GM19397 (cell line): ENCODE data around the gene SAP25.
A peak's percentile ranks its signal among the peaks of the same experiment; 100 is the strongest.

Experiments used
- ATAC-seq: cut with Tn5 transposase; IDR thresholded peaks from one replicate; pipeline ENCODE4 v1.9.1; 2021; ENCODE audit warnings: mild to moderate bottlenecking, moderate library complexity; ENCODE audit not compliant: unreplicated experiment

SAP25 gene

DNA sequence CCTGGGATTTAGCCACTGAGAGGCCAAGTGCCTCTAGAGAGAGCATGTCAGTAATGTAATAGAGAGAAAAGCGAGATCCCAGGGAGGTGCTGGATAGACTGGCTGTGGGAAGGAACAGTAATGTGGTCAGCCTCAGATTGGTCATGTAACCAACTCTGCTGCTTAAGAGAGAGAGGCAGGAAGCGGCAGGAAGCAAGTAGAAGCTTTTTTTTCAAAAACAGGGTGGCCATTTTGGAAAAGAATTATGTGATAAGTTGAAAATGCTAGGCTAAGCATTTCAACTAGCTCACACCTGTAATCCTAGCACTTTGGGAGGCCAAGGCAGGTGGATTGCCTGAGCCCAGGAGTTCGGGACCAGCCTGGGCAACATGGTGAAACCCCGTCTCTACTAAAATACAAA, 24.7 kb upstream of the SAP25 start:
- ATAC-seq, result no peak

DNA sequence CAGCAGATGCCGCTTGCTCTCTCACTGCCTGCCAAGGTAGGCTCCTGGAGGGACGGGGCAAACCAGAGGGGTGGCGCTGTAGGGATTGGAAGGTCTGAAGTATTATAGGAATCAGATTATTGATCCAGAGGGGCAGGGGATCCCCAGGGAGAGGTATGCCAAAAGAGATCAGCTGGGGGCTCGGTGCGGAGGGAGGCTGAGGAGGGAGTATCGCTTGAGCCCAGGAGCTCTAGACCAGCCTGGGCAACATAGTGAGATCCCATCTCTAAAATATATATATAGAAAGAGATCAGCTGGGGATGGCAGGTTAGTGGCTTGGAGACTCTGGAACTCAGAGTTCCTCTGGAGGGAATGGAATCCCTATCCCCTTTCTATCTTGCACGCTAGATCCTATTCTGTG, 21.5 kb upstream of the SAP25 start:
- no peak for ATAC-seq

DNA sequence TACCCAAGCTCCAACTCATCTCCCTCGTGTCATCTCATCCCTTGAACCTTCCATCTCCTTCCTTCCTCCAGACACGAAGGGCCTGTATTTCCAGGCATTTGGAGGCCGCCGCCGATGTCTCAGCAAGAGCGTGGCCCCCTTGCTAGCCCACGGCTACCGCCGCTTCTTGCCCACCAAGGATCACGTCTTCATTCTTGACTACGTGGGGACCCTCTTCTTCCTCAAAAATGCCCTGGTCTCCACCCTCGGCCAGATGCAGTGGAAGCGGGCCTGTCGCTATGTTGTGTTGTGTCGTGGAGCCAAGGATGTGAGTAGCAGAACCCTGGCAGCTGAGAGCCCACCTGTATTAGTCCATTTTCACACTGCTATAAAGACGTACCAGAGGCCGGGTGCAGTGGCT, 17.9 kb upstream of the SAP25 start:
- ATAC-seq, result no peak

DNA sequence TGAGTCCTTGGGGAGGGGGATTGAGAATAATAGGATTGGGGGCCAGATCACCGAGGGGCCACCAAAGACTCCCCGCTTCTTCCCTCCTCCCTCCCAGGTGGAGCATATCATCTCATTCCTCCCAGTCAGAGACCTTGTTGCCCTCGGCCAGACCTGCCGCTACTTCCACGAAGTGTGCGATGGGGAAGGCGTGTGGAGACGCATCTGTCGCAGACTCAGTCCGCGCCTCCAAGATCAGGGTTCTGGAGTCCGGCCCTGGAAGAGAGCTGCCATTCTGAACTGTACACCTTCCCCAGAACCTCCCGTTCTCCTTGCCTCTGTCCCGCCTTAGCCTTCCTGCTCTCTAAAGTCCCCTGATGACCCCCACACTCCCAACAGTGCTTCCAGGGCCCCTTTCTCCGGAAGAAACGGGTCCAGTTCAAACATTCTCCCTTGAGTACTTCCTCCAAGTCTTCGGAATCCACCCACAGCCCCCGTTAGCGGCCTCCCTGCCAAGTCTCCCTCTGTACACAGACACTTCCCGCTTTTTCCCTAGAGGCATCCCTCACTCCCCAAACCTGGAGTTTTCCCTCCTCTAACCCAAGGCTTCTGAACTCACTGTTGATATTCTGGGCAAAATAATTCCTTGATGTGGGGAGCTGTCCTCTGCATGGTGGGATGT, 16.5 kb upstream of the SAP25 start:
- no peak for ATAC-seq

DNA sequence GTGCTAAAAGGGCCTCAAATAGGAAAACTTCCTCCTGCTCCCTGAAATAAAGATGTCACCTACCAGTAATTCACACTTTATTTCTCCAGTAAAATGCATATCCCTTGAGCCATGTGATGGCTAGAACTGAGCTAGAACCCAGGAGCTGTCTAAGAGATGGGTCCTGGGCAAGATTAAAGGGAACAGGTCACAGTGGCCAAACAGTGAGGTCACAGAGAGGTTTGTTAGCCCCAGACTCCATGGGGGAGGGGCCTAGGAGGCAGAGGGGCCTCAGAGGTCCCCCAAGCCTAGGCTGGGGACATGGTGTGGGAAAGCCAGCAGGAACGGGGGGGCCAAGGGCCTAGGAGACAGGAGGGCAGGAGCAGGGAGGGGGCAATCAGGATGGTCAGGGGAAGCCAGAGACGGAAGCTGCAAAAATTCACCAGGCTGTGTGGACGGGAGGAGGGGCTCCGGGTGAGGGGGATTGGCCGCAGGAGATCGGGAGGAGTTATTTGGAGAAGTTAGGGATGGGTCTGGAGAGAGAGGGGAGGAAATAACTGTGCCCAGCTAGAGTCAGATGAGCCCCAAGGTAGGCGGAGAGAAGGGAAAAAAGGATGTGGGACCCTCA, 15.7 kb upstream of the SAP25 start:
- ATAC-seq, result no peak

DNA sequence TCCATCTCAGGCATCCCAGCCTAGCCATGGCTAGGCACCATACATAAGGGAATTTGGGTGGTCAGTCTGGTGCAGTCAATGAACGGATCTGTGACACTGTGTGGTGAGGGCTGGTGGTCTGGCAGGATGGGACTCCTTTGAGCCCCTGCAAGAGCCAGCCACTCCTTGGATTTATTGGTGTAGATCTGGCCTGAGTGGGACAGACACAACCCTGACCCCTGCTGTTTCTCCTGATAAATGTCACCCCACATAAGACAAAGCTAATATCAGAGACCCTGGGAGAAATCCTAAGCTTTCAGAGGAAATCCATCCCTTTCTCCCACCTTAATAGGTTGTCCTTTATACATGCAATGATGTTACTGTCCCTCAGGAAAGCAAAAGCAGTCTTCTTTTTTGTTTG, 14.7 kb upstream of the SAP25 start:
- ATAC-seq, result no peak

DNA sequence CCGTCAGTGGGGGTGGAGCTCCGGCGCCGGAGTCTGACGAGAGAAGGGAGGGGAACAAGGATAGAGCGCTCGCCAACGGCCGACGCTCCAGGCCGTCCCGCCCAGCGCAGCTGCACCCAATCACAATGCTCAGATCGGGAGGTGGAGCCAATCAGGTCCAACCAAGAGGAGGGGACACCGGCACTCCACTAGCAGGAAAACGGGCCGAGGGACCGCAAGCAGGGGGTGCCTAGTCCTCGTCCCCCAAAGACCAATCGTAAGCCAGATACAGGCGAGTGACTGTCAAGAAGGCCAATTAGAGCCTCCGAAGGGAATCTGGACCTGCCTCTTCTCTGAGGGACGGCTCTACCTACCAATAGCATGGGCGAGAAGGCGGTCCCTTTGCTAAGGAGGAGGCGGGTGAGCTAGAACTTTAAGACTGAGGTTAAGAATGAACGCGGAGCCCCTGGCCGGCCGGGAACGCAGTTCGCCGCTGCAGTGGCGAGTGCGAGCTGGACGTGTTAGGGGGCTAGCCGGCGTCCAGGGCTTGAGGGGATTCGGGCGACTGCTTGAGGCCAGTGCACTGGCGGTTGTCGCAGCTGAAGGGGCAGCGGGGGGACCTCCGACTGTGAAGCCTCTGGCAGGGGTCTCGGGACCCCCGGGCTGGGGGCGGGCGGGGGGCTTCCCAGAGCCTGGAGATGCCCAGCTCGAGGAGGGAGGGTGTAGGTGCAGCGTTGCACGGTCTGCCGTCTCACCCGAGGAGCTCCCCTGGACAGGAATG, 12.7 kb upstream of the SAP25 start, which contains the start of gene FBXO24:
Gene FBXO24, plus strand, starts transcription at position 63 of the 760 bp plus-strand sequence. Its CDS starts 298 bp downstream, at position 361.
- ATAC-seq, result peak; percentile 84

DNA sequence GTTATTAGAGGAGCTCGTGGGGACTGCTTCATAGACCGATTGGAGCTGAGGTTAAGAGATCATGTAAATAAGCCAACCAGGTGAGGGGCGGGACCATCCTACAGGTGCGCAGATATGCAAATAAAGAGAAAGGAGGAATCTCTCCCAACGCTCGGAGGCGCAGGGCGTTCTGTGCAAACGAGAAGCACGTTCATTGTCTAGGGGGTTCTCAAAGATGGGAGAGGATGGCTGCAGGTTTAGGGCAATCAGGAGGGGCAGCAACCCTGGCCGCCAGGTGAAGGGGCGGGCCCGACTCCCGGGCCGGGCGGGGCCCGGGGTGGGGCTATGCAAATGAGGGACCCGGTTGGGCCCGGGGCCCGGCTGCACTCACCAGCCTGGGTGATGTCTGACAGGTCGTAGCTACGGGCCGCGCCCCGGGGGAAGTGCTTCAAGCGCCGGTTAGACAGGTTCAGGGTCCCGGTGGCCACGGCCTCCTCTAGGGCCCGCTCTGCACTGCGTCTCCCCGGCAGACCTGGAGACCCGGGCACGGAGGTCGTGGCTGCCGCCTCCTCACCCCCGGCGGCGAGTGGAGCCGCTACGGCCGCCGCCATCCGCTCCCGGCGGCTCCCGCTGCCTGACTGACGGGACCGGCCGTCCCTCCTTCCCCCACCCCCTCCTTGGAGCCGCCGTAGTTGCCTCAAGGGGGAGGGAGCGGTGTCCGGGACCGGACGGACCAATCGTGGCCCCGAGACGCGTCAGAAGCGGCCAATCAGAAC, 12.0 kb upstream of the SAP25 start, which contains the start of gene LRCH4:
Gene LRCH4, minus strand, starts transcription at position 619 of the 755 bp plus-strand sequence. Its CDS starts 29 bp downstream, at position 590.
- ATAC-seq, result peak; percentile 24

DNA sequence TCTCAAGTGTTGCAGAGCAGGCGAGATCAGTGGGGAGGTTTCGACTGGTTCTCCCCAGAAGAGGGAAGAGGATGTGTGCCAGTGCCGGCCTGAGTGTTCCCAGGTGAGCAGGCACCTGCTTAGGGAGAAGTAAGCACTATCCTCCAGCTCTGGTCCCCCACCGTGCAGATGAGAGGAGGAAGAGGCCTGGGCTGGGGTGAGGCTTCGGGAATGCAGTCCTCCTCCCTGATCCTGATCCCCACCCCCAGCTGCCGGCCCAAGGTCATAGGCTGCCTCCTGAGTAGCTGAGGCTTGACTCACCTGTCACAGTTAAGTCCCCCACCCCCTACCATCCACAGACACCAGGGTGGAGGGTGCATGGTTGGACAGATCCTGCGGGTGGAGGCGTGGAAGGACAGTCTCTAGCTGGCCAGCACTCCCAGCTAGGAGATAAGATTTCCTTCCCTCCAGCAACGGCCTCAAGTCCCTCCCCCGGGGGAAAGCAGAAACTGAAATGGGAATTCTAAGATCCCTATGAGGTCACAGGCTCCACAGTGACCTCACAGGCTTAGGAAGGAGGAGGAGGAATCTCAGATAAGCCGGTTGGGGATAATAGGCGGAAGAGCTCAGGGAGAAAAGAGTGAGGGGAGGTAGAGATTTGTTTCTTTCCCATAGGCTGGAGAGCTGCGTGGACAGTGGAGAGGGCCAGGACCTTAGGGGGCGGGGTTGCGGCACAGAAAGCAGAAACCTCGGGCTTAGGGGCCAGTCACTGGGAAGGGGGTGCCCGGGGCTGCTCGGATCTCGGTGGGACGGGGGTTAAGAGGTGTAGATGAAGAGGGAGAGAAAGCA, 11.2 kb upstream of the SAP25 start:
- ATAC-seq, result no peak

DNA sequence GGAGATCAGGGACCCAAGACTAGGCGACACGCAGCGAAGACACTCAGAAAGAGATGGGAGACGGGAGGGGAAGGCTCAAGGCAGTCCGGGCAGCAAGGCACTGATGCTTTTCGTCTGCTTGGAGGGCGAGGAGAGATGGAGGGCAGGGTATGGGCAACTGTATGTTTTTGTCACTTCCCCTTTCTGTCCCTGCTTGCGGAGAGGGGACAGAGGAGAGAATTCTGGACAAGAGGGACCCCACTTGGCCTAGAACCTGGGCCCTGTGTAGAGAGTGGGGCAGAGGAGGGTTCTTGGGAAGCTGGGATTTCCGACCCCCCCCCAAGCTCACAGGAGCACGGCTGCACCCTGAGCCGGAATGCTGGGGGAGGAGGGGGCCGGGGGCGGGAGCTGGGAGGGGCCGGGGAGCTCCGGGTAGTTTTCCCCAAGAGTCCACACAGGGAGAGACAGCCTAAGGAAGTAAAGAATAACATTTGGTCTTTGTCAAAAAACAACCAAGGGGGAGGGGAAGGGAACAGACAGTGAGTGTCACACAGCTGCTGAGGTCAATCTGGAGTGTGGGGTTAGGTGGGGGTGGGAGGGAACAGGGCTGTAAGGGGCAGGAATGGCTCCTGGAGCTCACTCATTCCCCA, 10.5 kb upstream of the SAP25 start:
- no peak for ATAC-seq

DNA sequence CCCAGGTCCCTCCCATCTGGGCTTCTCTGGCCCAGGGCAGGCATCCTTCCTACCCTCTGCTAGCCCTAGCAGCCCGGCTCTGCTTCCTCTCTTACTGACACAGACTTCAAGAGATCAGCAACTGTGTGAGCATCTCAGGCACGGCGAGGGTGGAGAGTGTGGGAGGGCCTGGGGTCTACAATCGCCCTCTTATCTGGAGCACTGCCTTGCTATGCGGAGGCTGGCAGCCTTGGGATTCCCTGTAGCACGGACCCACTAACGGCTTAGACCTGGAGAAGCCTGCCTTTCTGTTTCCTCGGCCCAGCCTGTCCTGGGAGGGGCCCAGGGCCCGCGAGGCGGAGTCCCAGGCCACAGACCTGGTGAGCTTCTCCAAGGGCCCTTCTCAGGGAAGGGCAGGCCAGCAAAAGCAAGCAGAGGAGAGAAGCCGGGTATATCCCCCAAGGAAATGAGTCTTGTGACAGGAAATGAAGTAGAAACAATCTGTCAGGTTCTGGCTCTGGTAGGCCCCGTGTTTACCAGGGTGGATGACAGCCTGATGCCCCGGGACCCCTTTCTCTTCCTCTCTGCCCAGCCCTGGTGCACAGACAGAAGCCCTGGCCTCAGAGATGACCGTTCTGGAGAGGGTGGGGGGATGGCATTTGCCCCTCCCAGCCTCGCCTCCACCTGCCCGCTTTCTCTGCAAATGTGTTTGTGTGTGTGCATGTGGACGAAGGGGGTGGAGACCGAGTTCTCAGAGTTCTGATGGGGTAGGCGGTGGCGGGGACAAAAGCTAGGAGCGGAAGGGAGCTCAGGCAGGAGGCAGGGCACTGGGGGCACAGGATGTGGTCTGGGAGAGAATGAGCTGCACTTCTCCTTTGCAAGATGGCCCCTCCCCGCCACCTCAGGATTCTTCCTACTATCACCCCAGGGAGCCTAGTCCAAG, 9.7 kb upstream of the SAP25 start:
- ATAC-seq, result no peak

DNA sequence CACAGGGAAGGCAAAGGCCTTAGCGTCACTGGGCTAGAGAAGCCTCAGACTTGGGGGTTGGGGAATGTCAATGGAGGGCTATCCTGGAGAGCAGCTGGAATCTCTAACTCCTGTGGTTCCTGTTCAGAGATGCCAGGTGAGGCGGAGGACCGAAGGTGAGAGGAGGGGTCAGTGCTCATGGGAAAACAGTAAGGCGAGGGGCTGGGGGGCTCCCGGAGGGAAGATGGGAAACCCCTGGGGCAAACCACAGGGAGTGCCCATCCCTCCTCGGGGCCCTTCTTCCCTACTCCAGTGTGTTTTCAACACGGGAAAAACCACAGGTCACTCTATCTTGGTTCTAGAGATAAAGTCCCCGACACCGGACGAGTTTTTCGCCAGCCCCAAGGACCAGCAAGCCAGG, 8.9 kb upstream of the SAP25 start:
- ATAC-seq, result no peak

DNA sequence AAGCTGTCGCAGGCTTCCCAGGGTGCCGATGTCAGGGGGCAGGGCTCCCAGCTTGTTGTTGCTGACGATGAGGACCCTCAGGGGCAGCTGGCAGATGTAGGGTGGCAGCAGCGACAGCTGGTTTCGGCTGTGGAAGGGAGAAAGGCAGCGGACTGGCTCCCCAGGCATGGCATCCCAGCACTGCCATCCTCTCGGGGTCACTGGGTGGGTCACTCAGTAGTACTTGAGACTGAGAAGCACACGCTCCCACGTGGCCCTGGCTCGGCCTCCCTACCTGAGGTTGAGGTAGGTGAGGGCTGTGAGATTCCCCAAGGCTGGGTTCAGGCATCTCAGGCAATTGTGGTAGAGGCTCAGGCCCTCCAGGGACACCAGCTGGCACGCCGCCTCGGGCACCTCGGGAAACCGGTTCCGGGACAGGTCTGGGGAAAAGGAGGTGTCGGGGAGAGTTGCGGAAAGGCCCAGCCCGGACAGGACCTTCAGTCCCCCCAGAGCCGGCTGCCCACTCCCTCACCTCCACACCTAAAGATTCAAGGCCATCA, 8.4 kb upstream of the SAP25 start:
- ATAC-seq, result no peak

DNA sequence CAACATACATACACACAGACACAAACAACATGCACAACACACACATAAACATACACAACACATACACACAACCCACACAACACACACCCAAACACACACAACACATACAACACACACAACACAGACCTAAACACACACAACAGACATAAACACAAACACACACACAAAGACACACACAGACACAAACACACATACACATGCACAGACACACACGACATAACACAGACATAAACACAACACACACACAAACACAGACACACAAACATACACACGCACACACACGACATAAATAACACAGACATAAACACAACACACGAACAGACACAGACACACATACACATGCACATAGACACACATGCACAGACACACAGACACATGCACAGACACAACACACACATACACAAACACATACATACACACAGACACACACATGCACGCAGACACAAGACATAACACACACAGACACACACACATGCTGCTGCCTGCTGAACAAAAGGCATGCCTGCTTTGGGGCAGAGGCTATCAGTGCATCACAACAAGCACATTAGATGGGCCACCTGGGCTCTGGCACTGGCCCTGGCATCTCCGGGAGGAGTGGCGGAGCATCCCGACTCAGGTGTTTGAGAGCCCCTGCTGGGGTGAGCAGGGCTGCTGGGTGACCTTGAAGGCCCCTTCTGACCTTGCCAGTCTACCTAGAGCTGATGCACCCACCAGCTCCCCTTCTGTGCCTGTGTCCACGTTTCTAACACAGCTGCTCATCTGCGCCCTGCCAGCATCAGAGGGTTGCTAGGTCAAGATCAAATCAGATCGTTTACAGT, 7.0 kb upstream of the SAP25 start:
- ATAC-seq, result no peak

DNA sequence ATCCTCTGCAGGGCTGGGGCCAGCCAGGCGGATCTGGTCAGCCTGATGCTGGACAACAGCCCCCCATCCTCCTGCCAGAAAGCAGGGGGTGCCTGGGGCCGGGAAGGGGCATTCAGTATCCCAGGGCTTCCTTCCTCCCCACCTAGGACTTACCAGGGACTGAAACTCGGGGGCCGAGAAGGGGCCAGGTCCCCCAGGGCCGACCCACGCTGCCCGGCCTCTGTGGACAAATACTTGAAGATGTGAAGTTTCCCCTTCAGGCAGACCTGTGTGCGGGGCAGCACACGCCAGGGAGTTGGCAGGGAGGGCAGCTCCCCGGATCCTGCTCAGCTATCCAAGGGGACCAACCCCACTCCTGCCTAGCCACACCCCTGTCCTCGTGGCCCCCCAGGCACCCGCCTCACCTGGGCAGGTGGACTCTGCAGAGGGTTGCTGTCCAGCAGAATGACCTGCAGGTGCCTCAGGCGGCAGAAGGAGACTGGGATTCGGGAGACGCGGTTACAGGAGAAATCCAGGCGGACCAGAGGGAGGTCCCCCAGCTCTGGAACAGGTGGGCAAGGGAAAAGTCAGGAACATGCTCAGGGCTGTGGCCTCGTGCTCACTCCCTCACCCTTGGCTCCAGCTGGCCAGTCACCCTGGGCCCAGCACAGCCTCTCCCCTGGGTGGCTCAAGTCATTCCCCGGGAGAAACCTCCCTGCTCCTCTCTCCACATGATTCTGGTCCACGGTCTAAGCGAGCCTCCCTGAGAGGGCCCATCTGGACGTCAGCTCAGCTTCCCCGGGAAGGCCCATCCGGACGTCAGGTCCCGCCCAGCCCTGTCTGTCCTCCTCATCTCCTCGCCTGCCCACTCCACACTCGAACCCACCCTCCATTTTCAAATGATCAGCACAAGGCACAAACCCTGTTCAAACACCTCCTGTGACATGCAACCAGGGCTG, 4.8 kb upstream of the SAP25 start:
- ATAC-seq, result no peak

DNA sequence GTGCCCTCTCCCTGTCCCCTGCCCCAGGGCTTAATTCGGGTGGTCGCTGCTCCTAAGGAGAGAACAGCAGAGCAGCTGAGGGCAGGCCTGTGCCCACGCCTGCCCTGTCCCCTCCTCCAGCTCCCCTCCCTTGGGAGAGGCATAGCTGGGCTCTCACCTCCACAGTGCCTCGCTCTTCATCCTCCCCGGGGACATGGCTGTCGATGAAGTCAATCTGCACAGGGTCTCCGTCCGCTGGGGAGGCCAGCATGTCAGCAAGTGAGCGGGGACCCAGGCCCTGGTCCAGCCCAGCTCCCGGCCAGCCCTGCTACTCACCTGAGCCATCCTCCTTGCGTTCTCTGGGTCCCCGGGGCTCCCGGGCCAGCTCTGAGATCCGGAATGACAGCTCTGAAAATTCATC, 3.8 kb upstream of the SAP25 start:
- ATAC-seq, result no peak

DNA sequence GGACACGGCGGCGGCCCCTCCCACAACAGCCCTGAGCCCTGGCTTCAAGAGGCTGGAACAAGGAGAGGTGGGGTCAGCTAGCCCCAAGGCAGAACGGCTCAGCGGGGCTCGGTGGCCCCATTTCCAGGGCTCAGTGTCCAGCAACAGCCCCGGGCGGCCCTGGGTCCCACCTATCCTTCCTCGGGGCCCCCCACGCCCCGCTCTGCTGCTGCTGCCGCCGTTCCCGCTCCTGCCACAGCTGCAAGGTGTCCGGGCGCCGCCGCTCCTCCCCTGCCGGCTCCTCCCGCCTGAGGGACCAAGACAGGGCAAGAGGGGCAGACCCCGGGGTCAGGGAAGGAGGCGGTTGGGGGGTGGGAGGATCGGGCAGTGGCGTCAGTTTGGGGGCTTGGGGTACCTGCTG, 3.4 kb upstream of the SAP25 start:
- ATAC-seq, result no peak
